ENCODE data around the gene THAP3.
"Not testable (repeated sequence)": the region's sequence is repeated elsewhere in the genome, so short reads cannot be mapped to it uniquely, and the experiment has no call there.

The THAP3 gene

DNA sequence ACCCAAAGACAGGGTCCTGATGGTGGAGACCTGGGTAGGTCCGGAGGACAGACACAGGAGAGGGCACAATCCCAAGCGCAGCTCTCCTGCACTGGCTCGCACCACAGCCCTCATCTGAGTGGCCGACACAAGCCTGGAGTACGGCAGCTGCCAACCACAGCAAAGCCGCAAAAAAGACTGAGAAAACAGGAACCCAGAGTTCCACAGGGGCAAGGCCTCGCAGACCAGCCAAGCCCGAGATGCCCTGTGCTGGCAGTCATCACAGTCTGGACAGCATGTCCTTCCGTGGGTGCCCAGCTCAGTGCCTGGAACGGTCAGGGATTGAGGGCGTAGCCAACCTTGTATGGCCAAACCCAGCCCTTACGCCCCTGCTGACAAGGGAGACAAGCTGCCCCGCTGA, 33.4 kb upstream of the THAP3 start:
- no peak for DNase-seq (ENCODE audit: low read depth in 2 of 2)

DNA sequence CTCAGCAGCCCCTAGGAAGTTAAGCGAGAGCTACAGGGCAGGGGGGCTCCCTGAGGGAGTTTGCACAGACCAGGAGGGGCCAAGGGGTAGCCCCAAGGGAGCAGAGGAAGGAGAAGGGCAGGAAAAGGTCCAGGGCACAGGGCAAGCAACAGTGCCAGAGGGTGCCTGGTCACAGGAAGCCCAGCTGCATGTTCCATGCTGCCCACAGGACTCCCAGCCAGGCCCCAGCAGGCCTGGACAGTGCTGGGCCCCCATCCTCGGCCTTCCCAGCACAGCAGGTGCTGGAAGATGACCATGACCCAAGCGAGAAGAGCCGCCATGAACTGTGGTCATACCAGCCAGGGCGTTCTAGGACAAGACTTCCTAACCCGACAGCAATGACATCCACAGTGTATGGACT, 33.0 kb upstream of the THAP3 start:
- no peak for DNase-seq (ENCODE audit: low read depth in 2 of 2)

DNA sequence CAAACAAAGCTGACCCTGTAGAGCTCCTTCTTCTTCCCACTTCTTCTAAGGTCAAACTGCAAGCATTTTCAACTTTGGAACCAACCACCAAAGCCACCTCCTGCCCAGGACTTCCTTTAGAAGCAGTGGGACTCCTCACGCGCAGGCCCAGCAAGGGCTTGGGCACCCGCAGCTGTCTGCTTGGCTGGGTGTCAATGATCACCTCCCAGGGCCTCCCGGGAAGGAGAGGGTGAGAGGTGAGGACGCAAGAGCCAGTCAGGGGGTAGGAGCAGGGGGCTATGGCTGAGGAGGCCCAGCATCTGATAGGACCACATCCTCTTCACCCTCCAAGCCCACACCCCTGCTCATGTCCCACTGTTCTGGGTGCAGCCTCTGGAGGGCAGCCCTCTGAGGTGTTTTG, 32.2 kb upstream of the THAP3 start:
- no peak for DNase-seq (ENCODE audit: low read depth in 2 of 2)

GRCh38 chr1:6592865-6593593, 31.6 kb upstream of the THAP3 start:
- no peak for DNase-seq (ENCODE audit: low read depth in 2 of 2)

GRCh38 chr1:6593810-6594209, 30.9 kb upstream of the THAP3 start:
- no peak for DNase-seq (ENCODE audit: low read depth in 2 of 2)

GRCh38 chr1:6594977-6595740, 29.5 kb upstream of the THAP3 start:
- no peak for DNase-seq (ENCODE audit: low read depth in 2 of 2)

DNA sequence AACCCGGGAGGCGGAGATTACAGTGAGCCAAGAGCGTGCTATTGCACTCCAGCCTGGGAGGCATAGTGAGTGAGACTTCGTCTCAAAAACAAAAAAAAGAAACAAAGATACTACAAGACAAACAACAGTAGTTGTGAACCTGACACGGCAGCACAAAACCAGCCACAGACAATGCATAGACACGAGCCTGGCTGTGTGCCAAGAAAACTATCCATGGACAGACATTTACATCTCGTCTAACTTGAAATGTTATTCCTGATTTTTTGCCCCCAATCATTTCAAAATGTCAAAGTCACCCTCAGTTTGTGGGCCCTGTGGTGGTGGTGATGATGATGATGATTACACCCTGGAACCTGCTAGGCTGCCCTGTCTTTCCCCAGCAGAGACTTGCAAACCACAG, 28.3 kb upstream of the THAP3 start:
- DNase-seq (ENCODE audit: low read depth in 2 of 2) = no peak

DNA sequence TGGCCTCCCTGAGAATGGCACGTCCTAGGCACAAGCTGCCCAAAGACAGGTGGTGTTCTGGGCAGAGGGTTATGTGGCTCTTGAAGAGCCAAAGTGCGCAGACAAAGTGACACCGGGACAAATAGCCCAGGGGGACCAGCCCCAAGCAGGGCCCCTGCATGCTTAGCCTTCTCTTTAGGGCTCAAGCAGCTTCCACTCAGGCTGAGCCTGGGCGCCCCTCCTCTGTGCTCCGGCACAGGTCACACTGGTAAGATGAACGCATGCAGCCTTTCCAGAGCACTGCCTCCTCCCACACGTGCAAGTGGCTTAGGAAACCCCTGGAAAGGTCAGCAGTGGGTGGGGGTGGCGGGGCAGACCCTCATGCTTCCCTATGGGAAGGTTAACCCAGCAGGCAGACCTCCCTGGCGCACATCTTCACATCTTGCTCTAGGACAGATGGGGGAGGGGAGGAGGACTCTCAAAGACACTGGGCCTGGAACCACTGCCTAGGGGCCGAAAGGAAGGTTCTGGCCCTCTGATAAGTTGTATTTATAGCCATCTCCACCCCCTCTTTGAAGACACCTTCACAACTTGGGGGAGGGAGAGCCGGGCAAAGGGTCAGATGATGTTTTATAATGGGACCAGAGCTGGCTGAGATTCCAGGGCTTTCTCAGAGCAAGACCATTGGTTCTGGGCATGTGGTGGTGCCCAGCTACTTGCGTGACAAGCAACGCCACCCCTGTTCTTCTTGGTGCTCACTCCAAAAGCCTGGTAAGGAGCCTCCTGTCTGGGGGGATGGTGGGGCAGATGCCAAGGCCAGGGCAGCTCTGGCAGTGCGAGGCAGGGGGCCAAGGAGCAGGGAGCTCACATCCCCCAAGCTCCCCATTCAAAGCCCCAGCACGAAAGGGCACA, 27.5 kb upstream of the THAP3 start:
- DNase-seq (ENCODE audit: low read depth in 2 of 2) = no peak

- DNase-seq (ENCODE audit: low read depth in 2 of 2) = no peak
Observed at GRCh38 chr1:6597777-6598131, 26.9 kb upstream of the THAP3 start.

DNA sequence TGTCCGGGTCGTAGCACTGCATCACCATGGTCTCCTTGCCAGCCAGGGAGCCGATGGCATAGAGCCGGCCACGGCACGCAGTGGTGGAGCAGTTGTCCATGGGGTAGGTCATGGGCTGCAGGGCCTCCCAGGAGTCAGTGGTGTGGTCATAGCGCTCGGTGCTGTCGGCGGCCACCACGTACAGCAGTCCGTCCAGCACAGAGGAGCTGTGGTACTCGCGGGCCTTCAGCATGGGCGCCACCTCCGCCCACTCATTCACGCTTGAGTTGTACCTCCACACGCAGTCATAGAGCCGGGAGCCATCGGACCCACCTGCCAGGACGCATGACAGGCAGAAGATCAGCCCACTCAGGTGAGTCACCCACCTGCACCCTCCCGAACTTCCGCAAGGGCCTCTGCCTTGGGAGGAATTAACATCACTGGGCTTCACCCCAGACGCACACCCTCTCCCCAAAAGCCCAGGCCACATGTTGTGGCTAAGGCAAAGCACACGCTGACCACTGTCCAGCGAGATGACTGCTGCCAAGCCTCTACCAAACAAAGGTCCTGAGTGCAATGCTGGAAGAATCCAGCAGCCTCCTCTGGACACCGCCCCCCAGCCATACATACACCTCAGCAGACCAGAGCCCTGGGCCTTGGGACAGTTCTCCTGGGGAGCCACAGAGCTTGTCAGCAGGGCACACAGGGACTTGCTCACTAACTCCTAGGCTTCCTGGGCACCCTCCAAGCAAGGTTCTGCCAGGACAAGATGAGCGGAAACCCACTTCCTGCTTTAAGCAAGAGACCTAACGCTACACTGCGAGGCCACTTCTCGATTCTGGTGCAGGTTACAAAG, 25.3 kb upstream of the THAP3 start:
- DNase-seq (ENCODE audit: low read depth in 2 of 2) = peak; percentile 32 to 68

- not testable (repeated sequence) for DNase-seq (ENCODE audit: low read depth in 2 of 2)
Observed at GRCh38 chr1:6599991-6600390, 24.7 kb upstream of the THAP3 start.

GRCh38 chr1:6600410-6601048, 24.1 kb upstream of the THAP3 start:
- DNase-seq (ENCODE audit: low read depth in 2 of 2) = no peak

- DNase-seq (ENCODE audit: low read depth in 2 of 2) = peak; percentile 61 to 74
Observed at GRCh38 chr1:6601049-6601922, 23.4 kb upstream of the THAP3 start.

GRCh38 chr1:6601923-6602668, 22.6 kb upstream of the THAP3 start:
- no peak for DNase-seq (ENCODE audit: low read depth in 2 of 2)

- peak; percentile 78 to 88 for DNase-seq (ENCODE audit: low read depth in 2 of 2)
Observed at GRCh38 chr1:6602669-6603237, 21.9 kb upstream of the THAP3 start, which contains the start of gene KLHL21. Gene KLHL21 (minus strand): TSS chr1:6602869. CDS start chr1:6602817, 52 bp downstream.

DNA sequence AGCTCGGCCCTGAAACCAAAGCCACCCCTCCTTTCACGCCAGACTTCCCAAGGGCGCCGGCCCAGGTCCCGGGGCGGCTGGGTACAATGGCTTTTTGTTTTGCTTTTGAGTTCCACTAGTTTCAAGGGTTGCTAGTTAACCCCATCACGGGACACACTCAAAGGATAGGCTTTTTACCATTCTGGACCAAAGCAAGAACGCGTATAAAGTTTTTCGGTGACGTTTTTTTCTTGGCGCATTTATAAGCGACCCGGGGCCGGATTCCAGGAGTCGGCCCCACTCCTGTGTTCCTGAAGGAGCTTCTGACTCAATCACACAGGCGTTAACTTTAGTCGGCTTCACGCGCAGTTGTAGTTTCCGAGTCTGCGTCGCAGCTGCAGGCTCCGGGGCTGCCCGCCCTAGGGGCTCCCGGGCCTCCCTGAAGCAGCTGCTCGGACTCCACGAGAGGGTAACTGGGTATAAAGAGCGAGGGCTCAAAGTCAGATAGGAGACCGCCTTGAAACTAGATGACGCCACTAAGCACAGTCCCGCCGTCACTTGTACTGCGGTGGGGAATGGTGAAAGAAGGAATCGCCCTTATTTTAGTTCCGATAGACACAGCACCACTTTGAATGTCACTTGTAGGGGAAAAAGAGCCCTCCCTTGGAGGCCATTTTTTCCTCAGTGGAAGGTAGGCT, 21.3 kb upstream of the THAP3 start:
- peak; percentile 34 for DNase-seq (ENCODE audit: low read depth in 2 of 2)

GRCh38 chr1:6603915-6604558, 20.6 kb upstream of the THAP3 start:
- DNase-seq (ENCODE audit: low read depth in 2 of 2) = no peak

All from stimulated activated CD8-positive, alpha-beta memory T cell treated with anti-CD3 and anti-CD28 coated beads, Interleukin-15, amount 100 ng/mL, for 4 hours (primary cell).